GM12872 (cell line): ENCODE measurements around the gene TM4SF5.

ENCODE experiments used
- CTCF ChIP-seq: IDR thresholded peaks from 3 replicates; pipeline ENCODE4 v1.5.1; 2011; ENCODE audit warnings: low read depth, mild to moderate bottlenecking, low read length, moderate library complexity; ENCODE audit not compliant: insufficient read depth

Gene TM4SF5

GRCh38 chr17:4735876-4736651 lies 35.6 kb upstream of the TM4SF5 start:
- TF ChIP-seq CTCF, result no peak

GRCh38 chr17:4738136-4739121 lies 33.3 kb upstream of the TM4SF5 start:
- no peak for TF ChIP-seq CTCF

GRCh38 chr17:4739122-4740024 lies 32.3 kb upstream of the TM4SF5 start, which contains the start of the genes CXCL16 and ZMYND15:
CXCL16 (minus strand) TSS chr17:4739928; CDS start chr17:4739339, 589 bp downstream.
ZMYND15 (plus strand) TSS chr17:4739833; CDS start chr17:4740549, 716 bp downstream.
- no peak for TF ChIP-seq CTCF

GRCh38 chr17:4740025-4740351 lies 31.7 kb upstream of the TM4SF5 start:
- TF ChIP-seq CTCF, result no peak

GRCh38 chr17:4740584-4740983 lies 31.1 kb upstream of the TM4SF5 start:
- no peak for TF ChIP-seq CTCF

- TF ChIP-seq CTCF, result no peak
These were observed 30.1 kb upstream of the TM4SF5 start for GRCh38 chr17:4741544-4741943.
